Fibroblast of villous mesenchyme (primary cell): ENCODE results near the gene RNU1-1. TPM values are rescaled to one million over a fixed set of nuclear protein-coding genes. Genes with fewer than 3 reads are reported as not detected.
A peak's percentile ranks its signal among the peaks of the same experiment; 100 is the strongest.
"Not testable (repeated sequence)": the region's sequence is repeated elsewhere in the genome, so short reads cannot be mapped to it uniquely, and the experiment has no call there.

Source experiments
- DNase-seq: peaks from one replicate; pipeline ENCODE4 v3.0.0-alpha.2; 2010; ENCODE audit warnings: low read depth
- H3K4me3 ChIP-seq: 2 replicates; pipeline ENCODE4 v1.5.1; 2011; ENCODE audit warnings: low read depth, mild to moderate bottlenecking, low read length
- CTCF ChIP-seq: IDR thresholded peaks from 2 replicates; pipeline ENCODE4 v1.5.1; 2012; ENCODE audit warnings: low read depth, mild to moderate bottlenecking, low read length; ENCODE audit not compliant: insufficient read depth
- total RNA-seq: library from RNA; depleted of rRNA; stranded (reverse); fragments of >200 nt; gene quantifications from 2 replicates; pipeline ENCODE4 v1.2.3, GENCODE V29; 2012

The RNU1-1 gene
- total RNA-seq, 1 donor = not detected

GRCh38 chr1:16484931-16485330, 29.2 kb downstream of the RNU1-1 start:
- H3K4me3 ChIP-seq = no peak overlapping the region
- no peak for TF ChIP-seq CTCF
- DNase-seq = no peak

- no peak for TF ChIP-seq CTCF
- no peak overlapping the region for H3K4me3 ChIP-seq
- no peak for DNase-seq
These were observed 29.6 kb downstream of the RNU1-1 start for GRCh38 chr1:16484501-16484835.

GRCh38 chr1:16483639-16484500, 30.2 kb downstream of the RNU1-1 start:
- not testable (repeated sequence) for H3K4me3 ChIP-seq, DNase-seq

GRCh38 chr1:16483146-16483545, 30.9 kb downstream of the RNU1-1 start:
- H3K4me3 ChIP-seq, DNase-seq: not testable (repeated sequence)

GRCh38 chr1:16478091-16478490, 36.0 kb downstream of the RNU1-1 start:
- H3K4me3 ChIP-seq = no peak overlapping the region
- DNase-seq = no peak
- TF ChIP-seq CTCF = no peak

GRCh38 chr1:16475771-16476770, 38.0 kb downstream of the RNU1-1 start:
- H3K4me3 ChIP-seq, DNase-seq: not testable (repeated sequence)

GRCh38 chr1:16474891-16475290, 39.2 kb downstream of the RNU1-1 start:
- H3K4me3 ChIP-seq = not testable (repeated sequence)
- TF ChIP-seq CTCF = peak; percentile 19
- peak; percentile 6 for DNase-seq

- no peak for DNase-seq
- H3K4me3 ChIP-seq = no peak overlapping the region
- no peak for TF ChIP-seq CTCF
These were observed 39.8 kb downstream of the RNU1-1 start for GRCh38 chr1:16474166-16474800.
